ENCODE measurements around the gene CSPG5.

The CSPG5 gene

GRCh38 chr3:47583320-47584075 lies 4.8 kb upstream of the CSPG5 start:
- no peak for DNase-seq
- Mint-ChIP-seq H3K9me3 (no peaks in the 10 kb centered on the region), H3K27me3 (ENCODE audit: low read depth, poor library complexity) (peaks cover 37% of the 10 kb centered on the region), H3K4me3 (no peak overlapping the region), H3K27ac (peak overlapping the region; percentile 41), H3K4me1 (no peaks in the 10 kb centered on the region), H3K36me3 (ENCODE audit: low read depth) (peaks cover 36% of the 10 kb centered on the region)
- TF ChIP-seq CTCF (IDR thresholded peaks at IDR 0.05), result no peak

- peaks cover 24% of the 10 kb centered on the region for H3K36me3 Mint-ChIP-seq (ENCODE audit: low read depth)
- no peaks in the 10 kb centered on the region for H3K9me3 Mint-ChIP-seq
- H3K4me3 Mint-ChIP-seq, result no peak overlapping the region
- peaks cover 51% of the 10 kb centered on the region for H3K27me3 Mint-ChIP-seq (ENCODE audit: low read depth, poor library complexity)
- H3K4me1 Mint-ChIP-seq, result no peaks in the 10 kb centered on the region
- no peak for TF ChIP-seq CTCF (IDR thresholded peaks at IDR 0.05)
- DNase-seq, result no peak
- no peak overlapping the region for H3K27ac Mint-ChIP-seq
These were observed 3.2 kb upstream of the CSPG5 start for GRCh38 chr3:47581835-47582234.

GRCh38 chr3:47581422-47581821 lies 2.8 kb upstream of the CSPG5 start:
- Mint-ChIP-seq H3K4me1 (no peaks in the 10 kb centered on the region), H3K9me3 (no peaks in the 10 kb centered on the region), H3K36me3 (ENCODE audit: low read depth) (peaks cover 20% of the 10 kb centered on the region), H3K27ac (no peak overlapping the region), H3K27me3 (ENCODE audit: low read depth, poor library complexity) (peaks cover 55% of the 10 kb centered on the region), H3K4me3 (no peak overlapping the region)
- no peak for DNase-seq
- no peak for TF ChIP-seq CTCF (IDR thresholded peaks at IDR 0.05)

GRCh38 chr3:47580481-47580880 lies 1.8 kb upstream of the CSPG5 start:
- peaks cover 12% of the 10 kb centered on the region for H3K36me3 Mint-ChIP-seq (ENCODE audit: low read depth)
- DNase-seq, result no peak
- no peak for TF ChIP-seq CTCF (IDR thresholded peaks at IDR 0.05)
- H3K4me3 Mint-ChIP-seq, result peak overlapping the region; percentile 52
- peaks cover 65% of the 10 kb centered on the region for H3K27me3 Mint-ChIP-seq (ENCODE audit: low read depth, poor library complexity)
- H3K9me3 Mint-ChIP-seq, result no peaks in the 10 kb centered on the region
- no peaks in the 10 kb centered on the region for H3K4me1 Mint-ChIP-seq
- H3K27ac Mint-ChIP-seq, result no peak overlapping the region

GRCh38 chr3:47579875-47580274 lies 1.2 kb upstream of the CSPG5 start:
- Mint-ChIP-seq H3K9me3 (no peaks in the 10 kb centered on the region), H3K27me3 (ENCODE audit: low read depth, poor library complexity) (peaks cover 69% of the 10 kb centered on the region), H3K36me3 (ENCODE audit: low read depth) (peaks cover 7% of the 10 kb centered on the region), H3K27ac (no peak overlapping the region), H3K4me1 (no peaks in the 10 kb centered on the region), H3K4me3 (peak overlapping the region; percentile 52)
- TF ChIP-seq CTCF (IDR thresholded peaks at IDR 0.05), result no peak
- DNase-seq, result no peak

- Mint-ChIP-seq H3K4me3 (peak overlapping the region; percentile 50), H3K9me3 (no peaks in the 10 kb centered on the region), H3K27ac (no peak overlapping the region), H3K27me3 (ENCODE audit: low read depth, poor library complexity) (peaks cover 78% of the 10 kb centered on the region), H3K36me3 (ENCODE audit: low read depth) (peaks cover 7% of the 10 kb centered on the region), H3K4me1 (no peaks in the 10 kb centered on the region)
- TF ChIP-seq CTCF (IDR thresholded peaks at IDR 0.05), result no peak
- DNase-seq, result peak; percentile 57
These were observed 489 bp downstream of the CSPG5 start for GRCh38 chr3:47578119-47578632.
